ENCODE results near the gene SPAG9. TPM values are rescaled to one million over a fixed set of nuclear protein-coding genes. Genes with fewer than 3 reads are reported as not detected.

Gene SPAG9
- total RNA-seq, 1 experiment from 2014 or later: 77.6 TPM

- Histone ChIP-seq H3K9me2 (ENCODE audit: insufficient read depth) (no peaks in the 10 kb centered on the region), H3K79me2 (ENCODE audit: insufficient read depth, low read length) (no peaks in the 10 kb centered on the region), H3K9ac (ENCODE audit: low read length) (no peak overlapping the region), H3K36me3 (ENCODE audit: control insufficient read depth in 1 of 2, insufficient read depth in 2 of 2, low read length in 2 of 2) (no peaks in the 10 kb centered on the region), H3K4me1 (ENCODE audit: control insufficient read depth in 1 of 2, insufficient read depth in 2 of 2, low read length in 2 of 2) (peaks cover 20 to 33% of the 10 kb centered on the region in 2 experiments), H3K4me3 (replicated peaks in 1 of 2; ENCODE audit: low read depth in 1 of 2, low read length in 2 of 2) (no peak overlapping the region), H3K4me2 (ENCODE audit: low read length) (no peak overlapping the region), H3K27me3 (ENCODE audit: insufficient read depth, low read length) (no peaks in the 10 kb centered on the region), H3K27ac (ENCODE audit: low read depth, low read length) (no peak overlapping the region), H2AFZ (ENCODE audit: low read depth, low read length, poor library complexity, severe bottlenecking) (no peak overlapping the region), H3K9me3 (ENCODE audit: control insufficient read depth in 1 of 2, insufficient read depth in 1 of 2, low read depth in 1 of 2, low read length in 2 of 2) (no peaks in the 10 kb centered on the region), H4K20me1 (ENCODE audit: insufficient read depth) (no peaks in the 10 kb centered on the region)
- intact Hi-C loops (cut with micrococcal nuclease): no loop called here
- BruUV-seq (replicated peaks): no TSS peak
- no peak for ATAC-seq
- ChIA-PET RAD21 (ENCODE audit: low non-redundant PET in 1 of 2, low total read pairs in 2 of 2, uncharacterized antibody in 2 of 2, unreplicated experiment in 2 of 2) (no interaction called here), CTCF (interaction anchor here (1.2 kb wide), 1 partner anchor 157 kb away, joined by 5 read pairs; no protein-coding TSS in a partner anchor), POLR2A (interaction anchor here (1.8 to 2.0 kb wide), 2 partner anchors 10 to 74 kb away, joined by 5 to 9 read pairs; partner anchors contain the start of gene TOB1)
- DNase-seq (ENCODE audit: low read depth, low spot score): no peak
- TF ChIP-seq CEBPB (IDR thresholded peaks at IDR 0.05; ENCODE audit: low read depth) (no peak), JUND (IDR thresholded peaks at IDR 0.05) (no peak)
Observed at GRCh38 chr17:50939795-50940684, 180.6 kb downstream of the SPAG9 start.

GRCh38 chr17:50939542-50939794, 181.2 kb downstream of the SPAG9 start:
- no TSS peak for BruUV-seq (replicated peaks)
- ATAC-seq: no peak
- H3K9me3 ChIP-seq (ENCODE audit: control insufficient read depth in 1 of 2, insufficient read depth in 1 of 2, low read depth in 1 of 2, low read length in 2 of 2): no peaks in the 10 kb centered on the region
- ChIA-PET POLR2A (interaction anchor here (1.8 kb wide), 1 partner anchor 10 kb away, joined by 5 read pairs; no protein-coding TSS in a partner anchor), CTCF (no interaction called here), RAD21 (ENCODE audit: low non-redundant PET in 1 of 2, low total read pairs in 2 of 2, uncharacterized antibody in 2 of 2, unreplicated experiment in 2 of 2) (no interaction called here)
- peaks cover 17 to 27% of the 10 kb centered on the region in 2 experiments for H3K4me1 ChIP-seq (ENCODE audit: control insufficient read depth in 1 of 2, insufficient read depth in 2 of 2, low read length in 2 of 2)
- no peak overlapping the region for H3K4me3 ChIP-seq (replicated peaks in 1 of 2; ENCODE audit: low read depth in 1 of 2, low read length in 2 of 2)
- no peaks in the 10 kb centered on the region for H3K27me3 ChIP-seq (ENCODE audit: insufficient read depth, low read length)
- intact Hi-C loops (cut with micrococcal nuclease): no loop called here
- no peaks in the 10 kb centered on the region for H3K9me2 ChIP-seq (ENCODE audit: insufficient read depth)
- DNase-seq (ENCODE audit: low read depth, low spot score): no peak
- H3K4me2 ChIP-seq (ENCODE audit: low read length): no peak overlapping the region
- no peaks in the 10 kb centered on the region for H3K79me2 ChIP-seq (ENCODE audit: insufficient read depth, low read length)
- H3K9ac ChIP-seq (ENCODE audit: low read length): no peak overlapping the region
- H3K36me3 ChIP-seq (ENCODE audit: control insufficient read depth in 1 of 2, insufficient read depth in 2 of 2, low read length in 2 of 2): no peaks in the 10 kb centered on the region
- no peak overlapping the region for H2AFZ ChIP-seq (ENCODE audit: low read depth, low read length, poor library complexity, severe bottlenecking)
- no peak overlapping the region for H3K27ac ChIP-seq (ENCODE audit: low read depth, low read length)
- H4K20me1 ChIP-seq (ENCODE audit: insufficient read depth): no peaks in the 10 kb centered on the region
- TF ChIP-seq EZH2phosphoT487 (IDR thresholded peaks at IDR 0.05; ENCODE audit: borderline replicate concordance) (no peak), SIN3A (IDR thresholded peaks at IDR 0.05; ENCODE audit: low read depth) (no peak), CEBPB (IDR thresholded peaks at IDR 0.05; ENCODE audit: low read depth) (no peak), CBX3 (IDR thresholded peaks at IDR 0.05; ENCODE audit: low read depth) (no peak), REST (IDR thresholded peaks at IDR 0.05; ENCODE audit: low read depth) (no peak), ELF1 (IDR thresholded peaks at IDR 0.05; ENCODE audit: borderline replicate concordance, low read depth) (no peak), MAX (IDR thresholded peaks at IDR 0.05) (no peak), SP1 (IDR thresholded peaks at IDR 0.05; ENCODE audit: low read depth) (no peak), ATF3 (IDR thresholded peaks at IDR 0.05) (no peak), EZH2 (IDR thresholded peaks at IDR 0.05) (no peak), JUND (IDR thresholded peaks at IDR 0.05) (no peak), ZNF274 (IDR thresholded peaks at IDR 0.05; ENCODE audit: low read depth, low read length) (no peak), ZFX (IDR thresholded peaks at IDR 0.05) (no peak), RAD21 (IDR thresholded peaks at IDR 0.05; ENCODE audit: low read depth) (no peak), TCF7L2 (IDR thresholded peaks at IDR 0.05; ENCODE audit: borderline replicate concordance, extremely low read depth, insufficient read depth, insufficient read length) (no peak)
